Chondrocyte (in vitro differentiated cells): ENCODE data around the gene SEMA4B. TPM values are rescaled to one million over a fixed set of nuclear protein-coding genes. Genes with fewer than 3 reads are reported as not detected.

Experiments used
- DNase-seq: peaks from one replicate; pipeline ENCODE4 v3.0.0; 2021; ENCODE audit warnings: mixed read lengths, low spot score
- H3K27ac Mint-ChIP-seq: one replicate; pipeline ENCODE4 v1.8.0; 2021; ENCODE audit warnings: mild to moderate bottlenecking, moderate library complexity, mixed read lengths; ENCODE audit not compliant: unreplicated experiment
- H3K27me3 Mint-ChIP-seq: 2 replicates; pipeline ENCODE4 v1.8.0; 2021; ENCODE audit warnings: low read depth, mixed read lengths
- H3K36me3 Mint-ChIP-seq: 2 replicates; pipeline ENCODE4 v1.8.0; 2021; ENCODE audit warnings: low read depth, mixed read lengths
- H3K4me1 Mint-ChIP-seq: 2 replicates; pipeline ENCODE4 v1.8.0; 2021; ENCODE audit warnings: low read depth, mild to moderate bottlenecking, mixed read lengths
- H3K4me3 Mint-ChIP-seq: one replicate; pipeline ENCODE4 v1.8.0; 2021; ENCODE audit warnings: mild to moderate bottlenecking, moderate library complexity, mixed read lengths; ENCODE audit not compliant: unreplicated experiment
- H3K9me3 Mint-ChIP-seq: 2 replicates; pipeline ENCODE4 v1.8.0; 2021; ENCODE audit warnings: low read depth, mixed read lengths
- CTCF ChIP-seq: fragments of 200-600 bp; sonication (generic); IDR thresholded peaks from 2 replicates; pipeline ENCODE4 v1.5.0; 2021; ENCODE audit warnings: antibody characterized with exemption, mild to moderate bottlenecking, moderate library complexity
- total RNA-seq: library from RNA; stranded (reverse); gene quantifications from 3 replicates; pipeline ENCODE4 v1.2.1, GENCODE V29; 2021

Gene SEMA4B
- total RNA-seq, 1 donor from 2014 or later, result 10.5 TPM

- Mint-ChIP-seq H3K27ac (peak overlapping the region; percentile 83), H3K4me3 (no peak overlapping the region)
- TF ChIP-seq CTCF, result no peak
Observed at GRCh38 chr15:90165157-90165556, 36.0 kb upstream of the SEMA4B start.

GRCh38 chr15:90165659-90166489 lies 35.3 kb upstream of the SEMA4B start:
- no peak overlapping the region for H3K4me3 Mint-ChIP-seq
- no peak for DNase-seq
- H3K27ac Mint-ChIP-seq, result peak overlapping the region; percentile 83
- H3K9me3 Mint-ChIP-seq, result peaks cover 2% of the 10 kb centered on the region
- peaks cover 14% of the 10 kb centered on the region for H3K4me1 Mint-ChIP-seq
- no peaks in the 10 kb centered on the region for H3K27me3 Mint-ChIP-seq
- TF ChIP-seq CTCF, result no peak
- no peaks in the 10 kb centered on the region for H3K36me3 Mint-ChIP-seq

More at GRCh38 chr15:90165157-90165556, 36.0 kb upstream of the SEMA4B start:
- no peaks in the 10 kb centered on the region for H3K36me3 Mint-ChIP-seq
- no peaks in the 10 kb centered on the region for H3K27me3 Mint-ChIP-seq
- peaks cover 2% of the 10 kb centered on the region for H3K9me3 Mint-ChIP-seq
- no peak for DNase-seq
- peaks cover 14% of the 10 kb centered on the region for H3K4me1 Mint-ChIP-seq

- H3K27ac Mint-ChIP-seq, result no peak overlapping the region
- H3K4me1 Mint-ChIP-seq, result peaks cover 14% of the 10 kb centered on the region
Observed at GRCh38 chr15:90167121-90167520, 34.0 kb upstream of the SEMA4B start.

GRCh38 chr15:90171623-90172022 lies 29.5 kb upstream of the SEMA4B start:
- H3K27ac Mint-ChIP-seq, result no peak overlapping the region
- TF ChIP-seq CTCF, result no peak
- DNase-seq, result no peak
- no peaks in the 10 kb centered on the region for H3K36me3 Mint-ChIP-seq
- no peaks in the 10 kb centered on the region for H3K27me3 Mint-ChIP-seq
- peaks cover 2% of the 10 kb centered on the region for H3K9me3 Mint-ChIP-seq
- no peak overlapping the region for H3K4me3 Mint-ChIP-seq
- peaks cover 19% of the 10 kb centered on the region for H3K4me1 Mint-ChIP-seq

More at GRCh38 chr15:90167121-90167520, 34.0 kb upstream of the SEMA4B start:
- H3K4me3 Mint-ChIP-seq, result no peak overlapping the region
- TF ChIP-seq CTCF, result no peak
- no peak for DNase-seq
- H3K27me3 Mint-ChIP-seq, result no peaks in the 10 kb centered on the region
- H3K36me3 Mint-ChIP-seq, result no peaks in the 10 kb centered on the region
- H3K9me3 Mint-ChIP-seq, result peaks cover 2% of the 10 kb centered on the region

GRCh38 chr15:90173372-90173771 lies 27.8 kb upstream of the SEMA4B start:
- H3K4me3 Mint-ChIP-seq, result no peak overlapping the region
- TF ChIP-seq CTCF, result no peak
- no peaks in the 10 kb centered on the region for H3K36me3 Mint-ChIP-seq
- no peak for DNase-seq
- no peaks in the 10 kb centered on the region for H3K9me3 Mint-ChIP-seq
- H3K27ac Mint-ChIP-seq, result peak overlapping the region; percentile 71
- H3K4me1 Mint-ChIP-seq, result peaks cover 19% of the 10 kb centered on the region
- H3K27me3 Mint-ChIP-seq, result no peaks in the 10 kb centered on the region
